Bronchial smooth muscle cell (primary cell): ENCODE results near the gene C9orf43. TPM values are rescaled to one million over a fixed set of nuclear protein-coding genes. Genes with fewer than 3 reads are reported as not detected.

Source experiments
- total RNA-seq: library from RNA; depleted of rRNA; stranded (reverse); fragments of >200 nt; gene quantifications from 2 replicates; pipeline ENCODE4 v1.2.1, GENCODE V29; 2014

Gene C9orf43, protein sequence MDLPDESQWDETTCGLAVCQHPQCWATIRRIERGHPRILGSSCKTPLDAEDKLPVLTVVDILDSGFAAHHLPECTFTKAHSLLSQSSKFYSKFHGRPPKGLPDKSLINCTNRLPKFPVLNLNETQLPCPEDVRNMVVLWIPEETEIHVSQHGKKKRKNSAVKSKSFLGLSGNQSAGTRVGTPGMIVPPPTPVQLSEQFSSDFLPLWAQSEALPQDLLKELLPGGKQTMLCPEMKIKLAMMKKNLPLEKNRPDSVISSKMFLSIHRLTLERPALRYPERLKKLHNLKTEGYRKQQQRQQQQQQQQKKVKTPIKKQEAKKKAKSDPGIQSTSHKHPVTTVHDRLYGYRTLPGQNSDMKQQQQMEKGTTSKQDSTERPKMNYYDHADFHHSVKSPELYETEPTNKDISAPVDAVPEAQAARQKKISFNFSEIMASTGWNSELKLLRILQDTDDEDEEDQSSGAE
- total RNA-seq: 0.16 and 0.26 TPM in 2 replicates

DNA sequence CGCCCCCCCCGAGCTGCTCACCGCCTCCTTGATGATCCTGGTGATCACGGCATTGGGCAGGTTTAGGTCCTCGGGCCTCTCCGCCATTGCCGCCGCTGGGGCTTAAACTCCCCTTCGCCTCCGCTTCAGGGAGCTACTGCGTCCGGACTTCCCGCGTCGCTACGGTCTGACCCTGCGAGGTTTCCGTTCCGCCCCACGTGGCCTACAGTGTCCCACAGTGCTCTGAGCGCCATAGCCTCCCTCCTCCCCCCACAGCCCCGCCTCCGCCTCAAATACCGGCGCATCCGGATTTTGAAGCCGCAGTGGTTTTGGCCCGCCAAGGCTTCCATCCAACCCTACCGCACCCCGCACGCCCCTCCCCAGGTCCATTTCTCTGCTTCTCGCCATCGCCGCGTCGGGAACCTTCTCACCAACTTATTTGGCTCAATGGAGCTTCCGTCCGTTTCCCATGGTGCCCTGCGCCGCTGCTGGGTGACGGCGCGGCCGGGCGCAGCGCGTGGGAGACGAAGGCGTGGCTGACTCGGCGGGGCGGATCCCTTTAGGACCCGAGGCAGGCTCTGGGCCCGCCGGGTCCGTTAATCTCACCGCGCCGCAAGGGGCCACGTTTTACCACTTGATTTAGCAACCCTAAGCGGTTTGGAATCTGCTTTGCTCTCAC lies at the start of gene C9orf43, which contains the start of gene POLE3:
Gene C9orf43, plus strand, starts transcription at position 541 of the 658 bp plus-strand sequence. CDS start 2,747 bp downstream, outside the sequence.
Gene POLE3, minus strand, starts transcription at position 469 of the 658 bp plus-strand sequence. Its CDS starts 382 bp downstream, at position 87.

DNA sequence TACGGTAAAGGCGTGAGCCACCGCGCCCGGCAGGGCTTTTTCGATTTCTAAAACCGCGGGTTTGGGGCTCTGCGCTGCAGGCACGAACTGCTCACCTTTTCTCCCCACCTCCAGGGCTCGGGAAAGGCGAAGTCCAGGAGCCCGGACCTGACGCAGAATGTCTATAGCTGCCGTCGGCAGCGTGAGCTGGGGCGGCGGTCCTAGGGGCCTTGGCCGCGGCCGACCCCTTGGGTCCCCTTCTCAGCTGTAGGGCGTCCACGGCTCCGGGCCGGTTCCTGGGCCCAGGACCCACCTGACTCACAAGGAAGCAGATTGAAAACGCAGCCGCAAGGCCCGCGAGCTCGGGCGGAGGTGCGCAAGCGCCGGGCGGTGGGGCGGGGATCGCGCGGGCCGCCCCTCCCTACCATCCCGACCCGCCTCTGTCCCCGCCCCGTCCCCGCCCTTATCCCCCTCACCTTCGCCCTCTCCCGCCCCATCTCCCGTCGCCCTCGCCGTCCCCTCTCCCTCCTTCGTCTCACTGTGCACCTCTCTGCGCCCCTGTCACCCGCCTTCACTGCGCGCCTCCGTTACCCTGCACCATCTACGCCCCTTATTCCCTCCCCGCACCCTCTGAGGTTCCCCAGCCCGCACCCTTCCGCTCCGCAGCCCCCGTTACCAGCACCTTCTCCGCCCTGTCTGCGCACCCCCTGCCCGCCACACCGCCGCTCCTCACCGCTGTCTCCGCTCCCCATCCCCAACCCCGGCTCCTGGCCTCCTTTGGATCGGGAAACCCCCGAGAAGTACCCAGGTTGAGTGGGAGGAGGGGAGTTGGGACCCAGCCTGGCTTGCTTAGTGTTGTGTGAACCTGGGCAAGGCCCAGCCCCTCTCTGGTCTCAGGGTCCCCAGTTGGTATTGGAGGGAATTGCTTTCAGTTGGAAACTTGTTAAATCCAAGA lies 33.6 kb upstream of the C9orf43 start, which contains the start of gene HDHD3:
Gene HDHD3, minus strand, starts transcription at position 353 of the 934 bp plus-strand sequence. CDS start 2,632 bp downstream, outside the sequence.

DNA sequence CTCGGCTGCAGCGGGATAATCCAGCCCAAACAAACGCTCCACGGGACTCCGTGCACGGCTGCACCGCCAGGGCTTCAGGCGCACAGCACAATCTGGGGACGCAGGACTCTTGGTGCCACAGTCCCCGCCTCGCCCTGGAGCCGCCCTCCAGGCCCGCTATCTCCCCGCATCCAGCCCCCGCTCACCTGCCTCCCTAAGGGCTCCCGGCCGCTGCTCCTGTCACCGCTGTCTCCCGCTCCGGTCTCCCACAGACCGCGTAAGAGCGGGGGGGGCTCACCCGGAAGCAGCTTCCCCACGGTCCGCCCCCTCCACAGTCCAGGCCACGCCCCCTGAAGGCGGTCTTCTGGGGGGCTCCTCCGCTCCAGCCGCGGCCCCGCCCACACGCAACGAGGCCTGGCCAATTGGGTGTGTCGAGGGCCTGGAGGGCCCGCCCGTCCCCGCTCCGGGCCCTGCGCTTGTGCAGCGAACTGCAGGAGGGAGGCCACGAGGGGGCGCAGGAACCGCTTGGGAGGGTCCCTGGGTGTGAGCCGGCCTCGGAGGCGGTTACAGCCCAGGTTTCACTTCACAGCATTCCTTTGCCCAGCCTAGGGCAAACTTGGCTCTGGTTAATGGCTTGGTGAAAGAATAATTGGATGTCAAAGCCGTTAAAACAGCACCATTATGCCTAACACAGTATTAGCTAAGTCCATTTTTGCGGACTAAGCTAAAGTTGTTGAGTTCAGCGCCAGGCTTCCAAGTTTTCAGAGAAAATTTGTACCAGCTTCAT lies 9.3 kb upstream of the C9orf43 start, which contains the start of gene ALAD:
Gene ALAD, minus strand, starts transcription at position 258 of the 766 bp plus-strand sequence. CDS start 7,725 bp downstream, outside the sequence.

DNA sequence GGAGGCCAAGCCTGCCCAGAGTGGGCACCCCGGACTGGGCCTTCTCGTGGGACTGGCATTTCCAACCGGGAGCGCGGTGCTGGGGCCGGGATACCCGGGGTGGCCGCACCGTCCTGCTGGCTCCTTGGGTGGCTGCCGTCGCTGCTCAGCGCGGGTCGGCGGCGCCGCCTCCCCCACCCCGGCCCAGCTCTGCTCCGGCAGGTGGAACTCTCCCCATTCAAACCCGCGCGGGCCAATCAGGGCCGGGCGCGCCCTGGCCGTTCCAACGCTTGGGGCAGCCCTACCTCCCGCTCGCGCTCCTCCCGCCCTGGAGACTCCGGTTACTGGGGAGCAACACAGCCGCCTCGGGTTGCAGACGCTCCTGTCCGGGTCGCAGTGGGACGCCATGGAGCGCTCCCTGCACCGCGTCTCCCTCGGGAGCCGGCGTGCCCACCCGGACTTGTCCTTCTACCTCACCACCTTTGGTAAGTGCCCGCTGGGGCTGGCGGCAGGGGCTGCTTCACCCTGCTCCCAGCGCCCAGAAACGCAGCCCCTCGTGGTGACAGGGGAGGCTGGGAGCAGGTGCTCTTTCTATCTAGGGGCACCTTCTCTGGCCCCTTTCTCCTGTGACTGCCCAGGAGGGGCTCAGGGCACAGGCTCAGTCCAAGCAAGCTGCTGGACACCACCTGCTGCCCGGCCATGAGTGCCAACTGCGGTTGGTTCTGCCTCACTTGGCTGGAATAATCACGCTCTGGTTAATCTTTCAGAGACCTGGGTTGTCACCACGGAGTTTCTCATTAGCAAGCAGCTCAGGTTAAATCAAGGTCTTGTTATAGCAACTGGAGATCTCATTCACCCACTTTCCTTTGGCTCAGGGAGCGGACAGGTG lies 53.1 kb downstream of the C9orf43 start, which contains the start of gene RGS3:
Gene RGS3, plus strand, starts transcription at position 310 of the 868 bp plus-strand sequence. Its CDS starts 76 bp downstream, at position 386.

Other genes with a start within 250 kb of the C9orf43 start
- 12.6 and 13.7 TPM in 2 replicates for gene FKBP15, start 189.5 kb upstream of the C9orf43 start, total RNA-seq
- 8.2 and 19.9 TPM in 2 replicates for gene SLC31A1, start 189.2 kb upstream of the C9orf43 start, total RNA-seq
- 47.1 and 64.3 TPM in 2 replicates for gene CDC26, start 135.2 kb upstream of the C9orf43 start, total RNA-seq
- gene PRPF4, start 135.1 kb upstream of the C9orf43 start, total RNA-seq: 16.8 and 17.7 TPM in 2 replicates
- gene RNF183, start 107.4 kb upstream of the C9orf43 start, total RNA-seq: not detected in 2 replicates
- gene WDR31, start 70.5 kb upstream of the C9orf43 start, total RNA-seq: 2.8 and 3.8 TPM in 2 replicates
- gene BSPRY, start 61.2 kb upstream of the C9orf43 start, total RNA-seq: not detected in 2 replicates
- gene HDHD3, start 33.8 kb upstream of the C9orf43 start, total RNA-seq: 7.2 and 11.2 TPM in 2 replicates
- 36.1 and 36.7 TPM in 2 replicates for gene ALAD, start 9.5 kb upstream of the C9orf43 start, total RNA-seq
- 14.6 and 19.1 TPM in 2 replicates for gene POLE3, start 72 bp upstream of the C9orf43 start, total RNA-seq
- gene RGS3, start 53.0 kb downstream of the C9orf43 start, total RNA-seq: 20.8 and 60.0 TPM in 2 replicates